Liver (tissue), 3 donors: ENCODE results near the gene C1QL4.

ENCODE experiments used
- RAD21 ChIP-seq, 2 donors: IDR thresholded peaks; 2 replicates each; pipeline ENCODE4 v1.6.1; 2016; ENCODE audit warnings: antibody characterized with exemption in 2 of 2, mild to moderate bottlenecking in 2 of 2
- RXRA ChIP-seq, 2 donors: IDR thresholded peaks; 2 replicates each; pipeline ENCODE4 v1.6.1; 2017 to 2018; ENCODE audit warnings: antibody characterized with exemption in 2 of 2, mild to moderate bottlenecking in 1 of 2
- SP1 ChIP-seq: IDR thresholded peaks from 2 replicates; pipeline ENCODE4 v1.6.1; 2018; ENCODE audit warnings: antibody characterized with exemption, mild to moderate bottlenecking
- TAF1 ChIP-seq: conservative IDR thresholded peaks from 2 replicates; pipeline ENCODE4 v1.6.1; 2016; ENCODE audit warnings: antibody characterized with exemption, mild to moderate bottlenecking
- TF ChIP-seq, protein P1 (sequence below): fragments of 150-350 bp; IDR thresholded peaks from 2 replicates; pipeline ENCODE4 v1.5.1; 2017; ENCODE audit warnings: improper control_type of control experiment, low read depth, low read length; ENCODE audit not compliant: missing input control
- TF ChIP-seq, protein P2 (sequence below): IDR thresholded peaks from 2 replicates; pipeline ENCODE4 v1.6.1; 2016; ENCODE audit warnings: antibody characterized with exemption
- TF ChIP-seq, protein P3 (sequence below): IDR thresholded peaks from 2 replicates; pipeline ENCODE4 v1.6.1; 2016; ENCODE audit warnings: antibody characterized with exemption, mild to moderate bottlenecking
- donor health status: healthy.
- donor health status: healthy.

DNA sequence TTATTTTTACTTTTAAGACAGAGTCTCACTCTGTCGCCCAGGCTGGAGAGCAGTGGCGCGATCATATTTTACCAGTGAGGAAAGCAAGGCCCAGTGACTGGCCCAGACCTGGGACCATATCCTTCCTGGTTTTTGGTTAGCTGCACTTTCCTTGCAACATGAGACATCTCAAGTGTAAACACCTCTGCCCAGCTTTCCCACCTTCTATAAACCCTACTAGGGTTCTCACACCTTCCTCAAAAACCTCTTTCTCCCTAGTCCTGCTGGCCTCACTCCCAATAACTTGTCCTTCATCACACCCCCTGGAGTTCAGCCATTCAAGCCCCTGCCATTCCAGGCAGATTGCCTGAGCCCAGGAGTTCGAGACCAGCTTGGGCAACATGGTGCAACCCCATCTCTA, 52.3 kb downstream of the C1QL4 start:
- no peak for TF ChIP-seq RXRA (IDR thresholded peaks at IDR 0.05)
- TF ChIP-seq, protein P1, sequence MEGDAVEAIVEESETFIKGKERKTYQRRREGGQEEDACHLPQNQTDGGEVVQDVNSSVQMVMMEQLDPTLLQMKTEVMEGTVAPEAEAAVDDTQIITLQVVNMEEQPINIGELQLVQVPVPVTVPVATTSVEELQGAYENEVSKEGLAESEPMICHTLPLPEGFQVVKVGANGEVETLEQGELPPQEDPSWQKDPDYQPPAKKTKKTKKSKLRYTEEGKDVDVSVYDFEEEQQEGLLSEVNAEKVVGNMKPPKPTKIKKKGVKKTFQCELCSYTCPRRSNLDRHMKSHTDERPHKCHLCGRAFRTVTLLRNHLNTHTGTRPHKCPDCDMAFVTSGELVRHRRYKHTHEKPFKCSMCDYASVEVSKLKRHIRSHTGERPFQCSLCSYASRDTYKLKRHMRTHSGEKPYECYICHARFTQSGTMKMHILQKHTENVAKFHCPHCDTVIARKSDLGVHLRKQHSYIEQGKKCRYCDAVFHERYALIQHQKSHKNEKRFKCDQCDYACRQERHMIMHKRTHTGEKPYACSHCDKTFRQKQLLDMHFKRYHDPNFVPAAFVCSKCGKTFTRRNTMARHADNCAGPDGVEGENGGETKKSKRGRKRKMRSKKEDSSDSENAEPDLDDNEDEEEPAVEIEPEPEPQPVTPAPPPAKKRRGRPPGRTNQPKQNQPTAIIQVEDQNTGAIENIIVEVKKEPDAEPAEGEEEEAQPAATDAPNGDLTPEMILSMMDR: no peak
- TF ChIP-seq, protein P2, sequence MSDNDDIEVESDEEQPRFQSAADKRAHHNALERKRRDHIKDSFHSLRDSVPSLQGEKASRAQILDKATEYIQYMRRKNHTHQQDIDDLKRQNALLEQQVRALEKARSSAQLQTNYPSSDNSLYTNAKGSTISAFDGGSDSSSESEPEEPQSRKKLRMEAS: no peak
- TF ChIP-seq TAF1: no peak
- TF ChIP-seq RAD21 (IDR thresholded peaks at IDR 0.05): no peak
- TF ChIP-seq SP1: no peak
- TF ChIP-seq, protein P3, sequence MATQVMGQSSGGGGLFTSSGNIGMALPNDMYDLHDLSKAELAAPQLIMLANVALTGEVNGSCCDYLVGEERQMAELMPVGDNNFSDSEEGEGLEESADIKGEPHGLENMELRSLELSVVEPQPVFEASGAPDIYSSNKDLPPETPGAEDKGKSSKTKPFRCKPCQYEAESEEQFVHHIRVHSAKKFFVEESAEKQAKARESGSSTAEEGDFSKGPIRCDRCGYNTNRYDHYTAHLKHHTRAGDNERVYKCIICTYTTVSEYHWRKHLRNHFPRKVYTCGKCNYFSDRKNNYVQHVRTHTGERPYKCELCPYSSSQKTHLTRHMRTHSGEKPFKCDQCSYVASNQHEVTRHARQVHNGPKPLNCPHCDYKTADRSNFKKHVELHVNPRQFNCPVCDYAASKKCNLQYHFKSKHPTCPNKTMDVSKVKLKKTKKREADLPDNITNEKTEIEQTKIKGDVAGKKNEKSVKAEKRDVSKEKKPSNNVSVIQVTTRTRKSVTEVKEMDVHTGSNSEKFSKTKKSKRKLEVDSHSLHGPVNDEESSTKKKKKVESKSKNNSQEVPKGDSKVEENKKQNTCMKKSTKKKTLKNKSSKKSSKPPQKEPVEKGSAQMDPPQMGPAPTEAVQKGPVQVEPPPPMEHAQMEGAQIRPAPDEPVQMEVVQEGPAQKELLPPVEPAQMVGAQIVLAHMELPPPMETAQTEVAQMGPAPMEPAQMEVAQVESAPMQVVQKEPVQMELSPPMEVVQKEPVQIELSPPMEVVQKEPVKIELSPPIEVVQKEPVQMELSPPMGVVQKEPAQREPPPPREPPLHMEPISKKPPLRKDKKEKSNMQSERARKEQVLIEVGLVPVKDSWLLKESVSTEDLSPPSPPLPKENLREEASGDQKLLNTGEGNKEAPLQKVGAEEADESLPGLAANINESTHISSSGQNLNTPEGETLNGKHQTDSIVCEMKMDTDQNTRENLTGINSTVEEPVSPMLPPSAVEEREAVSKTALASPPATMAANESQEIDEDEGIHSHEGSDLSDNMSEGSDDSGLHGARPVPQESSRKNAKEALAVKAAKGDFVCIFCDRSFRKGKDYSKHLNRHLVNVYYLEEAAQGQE: no peak
